ENCODE results near the gene APOC4.
"Not testable (repeated sequence)": the region's sequence is repeated elsewhere in the genome, so short reads cannot be mapped to it uniquely, and the experiment has no call there.

The APOC4 gene

DNA sequence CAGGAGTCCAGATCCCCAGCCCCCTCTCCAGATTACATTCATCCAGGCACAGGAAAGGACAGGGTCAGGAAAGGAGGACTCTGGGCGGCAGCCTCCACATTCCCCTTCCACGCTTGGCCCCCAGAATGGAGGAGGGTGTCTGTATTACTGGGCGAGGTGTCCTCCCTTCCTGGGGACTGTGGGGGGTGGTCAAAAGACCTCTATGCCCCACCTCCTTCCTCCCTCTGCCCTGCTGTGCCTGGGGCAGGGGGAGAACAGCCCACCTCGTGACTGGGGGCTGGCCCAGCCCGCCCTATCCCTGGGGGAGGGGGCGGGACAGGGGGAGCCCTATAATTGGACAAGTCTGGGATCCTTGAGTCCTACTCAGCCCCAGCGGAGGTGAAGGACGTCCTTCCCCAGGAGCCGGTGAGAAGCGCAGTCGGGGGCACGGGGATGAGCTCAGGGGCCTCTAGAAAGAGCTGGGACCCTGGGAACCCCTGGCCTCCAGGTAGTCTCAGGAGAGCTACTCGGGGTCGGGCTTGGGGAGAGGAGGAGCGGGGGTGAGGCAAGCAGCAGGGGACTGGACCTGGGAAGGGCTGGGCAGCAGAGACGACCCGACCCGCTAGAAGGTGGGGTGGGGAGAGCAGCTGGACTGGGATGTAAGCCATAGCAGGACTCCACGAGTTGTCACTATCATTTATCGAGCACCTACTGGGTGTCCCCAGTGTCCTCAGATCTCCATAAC, 36.4 kb upstream of the APOC4 start, which contains the start of gene APOE:
TSS of gene APOE (plus strand) at position 360 of the 724 bp plus-strand sequence. CDS start 829 bp downstream, outside the sequence.
- TF ChIP-seq, protein P1, sequence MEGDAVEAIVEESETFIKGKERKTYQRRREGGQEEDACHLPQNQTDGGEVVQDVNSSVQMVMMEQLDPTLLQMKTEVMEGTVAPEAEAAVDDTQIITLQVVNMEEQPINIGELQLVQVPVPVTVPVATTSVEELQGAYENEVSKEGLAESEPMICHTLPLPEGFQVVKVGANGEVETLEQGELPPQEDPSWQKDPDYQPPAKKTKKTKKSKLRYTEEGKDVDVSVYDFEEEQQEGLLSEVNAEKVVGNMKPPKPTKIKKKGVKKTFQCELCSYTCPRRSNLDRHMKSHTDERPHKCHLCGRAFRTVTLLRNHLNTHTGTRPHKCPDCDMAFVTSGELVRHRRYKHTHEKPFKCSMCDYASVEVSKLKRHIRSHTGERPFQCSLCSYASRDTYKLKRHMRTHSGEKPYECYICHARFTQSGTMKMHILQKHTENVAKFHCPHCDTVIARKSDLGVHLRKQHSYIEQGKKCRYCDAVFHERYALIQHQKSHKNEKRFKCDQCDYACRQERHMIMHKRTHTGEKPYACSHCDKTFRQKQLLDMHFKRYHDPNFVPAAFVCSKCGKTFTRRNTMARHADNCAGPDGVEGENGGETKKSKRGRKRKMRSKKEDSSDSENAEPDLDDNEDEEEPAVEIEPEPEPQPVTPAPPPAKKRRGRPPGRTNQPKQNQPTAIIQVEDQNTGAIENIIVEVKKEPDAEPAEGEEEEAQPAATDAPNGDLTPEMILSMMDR (IDR thresholded peaks at IDR 0.05): no peak
- Mint-ChIP-seq H3K27ac (peak within 1 kb of the TSS; percentile 51), H3K36me3 (ENCODE audit: low read depth) (no peaks in the 10 kb centered on the region)

DNA sequence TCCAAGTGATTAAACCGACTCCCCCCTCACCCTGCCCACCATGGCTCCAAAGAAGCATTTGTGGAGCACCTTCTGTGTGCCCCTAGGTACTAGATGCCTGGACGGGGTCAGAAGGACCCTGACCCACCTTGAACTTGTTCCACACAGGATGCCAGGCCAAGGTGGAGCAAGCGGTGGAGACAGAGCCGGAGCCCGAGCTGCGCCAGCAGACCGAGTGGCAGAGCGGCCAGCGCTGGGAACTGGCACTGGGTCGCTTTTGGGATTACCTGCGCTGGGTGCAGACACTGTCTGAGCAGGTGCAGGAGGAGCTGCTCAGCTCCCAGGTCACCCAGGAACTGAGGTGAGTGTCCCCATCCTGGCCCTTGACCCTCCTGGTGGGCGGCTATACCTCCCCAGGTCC, 34.4 kb upstream of the APOC4 start:
- DNase-seq: no peak
- Mint-ChIP-seq H3K4me1 (peaks cover 41% of the 10 kb centered on the region), H3K27ac (no peak overlapping the region), H3K9me3 (no peaks in the 10 kb centered on the region), H3K4me3 (no peak overlapping the region), H3K36me3 (ENCODE audit: low read depth) (no peaks in the 10 kb centered on the region), H3K27me3 (ENCODE audit: low read depth, poor library complexity) (peaks cover 11% of the 10 kb centered on the region)
- TF ChIP-seq, protein P1 (IDR thresholded peaks at IDR 0.05): no peak

More for the DNA sequence above, 36.4 kb upstream of the APOC4 start, which contains the start of gene APOE:
- Mint-ChIP-seq H3K4me3 (peak within 1 kb of the TSS; percentile 83), H3K27me3 (ENCODE audit: low read depth, poor library complexity) (peaks cover 11% of the 10 kb centered on the region), H3K9me3 (no peaks in the 10 kb centered on the region), H3K4me1 (peaks cover 31% of the 10 kb centered on the region)
- DNase-seq: peak; percentile 41

GRCh38 chr19:44908074-44908835, 33.8 kb upstream of the APOC4 start:
- Mint-ChIP-seq H3K27ac (no peak overlapping the region), H3K4me3 (peak overlapping the region; percentile 37), H3K9me3 (no peaks in the 10 kb centered on the region), H3K4me1 (peaks cover 46% of the 10 kb centered on the region), H3K36me3 (ENCODE audit: low read depth) (no peaks in the 10 kb centered on the region), H3K27me3 (ENCODE audit: low read depth, poor library complexity) (peaks cover 11% of the 10 kb centered on the region)
- TF ChIP-seq, protein P1 (IDR thresholded peaks at IDR 0.05): no peak
- DNase-seq: no peak

DNA sequence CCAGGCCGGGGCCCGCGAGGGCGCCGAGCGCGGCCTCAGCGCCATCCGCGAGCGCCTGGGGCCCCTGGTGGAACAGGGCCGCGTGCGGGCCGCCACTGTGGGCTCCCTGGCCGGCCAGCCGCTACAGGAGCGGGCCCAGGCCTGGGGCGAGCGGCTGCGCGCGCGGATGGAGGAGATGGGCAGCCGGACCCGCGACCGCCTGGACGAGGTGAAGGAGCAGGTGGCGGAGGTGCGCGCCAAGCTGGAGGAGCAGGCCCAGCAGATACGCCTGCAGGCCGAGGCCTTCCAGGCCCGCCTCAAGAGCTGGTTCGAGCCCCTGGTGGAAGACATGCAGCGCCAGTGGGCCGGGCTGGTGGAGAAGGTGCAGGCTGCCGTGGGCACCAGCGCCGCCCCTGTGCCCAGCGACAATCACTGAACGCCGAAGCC, 33.2 kb upstream of the APOC4 start:
- H3K4me3 Mint-ChIP-seq: no peak overlapping the region

GRCh38 chr19:44909775-44910174, 32.3 kb upstream of the APOC4 start:
- Mint-ChIP-seq H3K9me3 (no peaks in the 10 kb centered on the region), H3K27ac (no peak overlapping the region), H3K4me3 (no peak overlapping the region), H3K27me3 (ENCODE audit: low read depth, poor library complexity) (peaks cover 7% of the 10 kb centered on the region), H3K36me3 (ENCODE audit: low read depth) (no peaks in the 10 kb centered on the region), H3K4me1 (peaks cover 50% of the 10 kb centered on the region)
- DNase-seq: no peak
- TF ChIP-seq, protein P1 (IDR thresholded peaks at IDR 0.05): no peak

More for the DNA sequence above, 33.2 kb upstream of the APOC4 start:
- no peak for DNase-seq
- Mint-ChIP-seq H3K9me3 (no peaks in the 10 kb centered on the region), H3K36me3 (ENCODE audit: low read depth) (no peaks in the 10 kb centered on the region), H3K27me3 (ENCODE audit: low read depth, poor library complexity) (peaks cover 11% of the 10 kb centered on the region), H3K4me1 (peaks cover 47% of the 10 kb centered on the region), H3K27ac (no peak overlapping the region)
- TF ChIP-seq, protein P1 (IDR thresholded peaks at IDR 0.05): no peak

DNA sequence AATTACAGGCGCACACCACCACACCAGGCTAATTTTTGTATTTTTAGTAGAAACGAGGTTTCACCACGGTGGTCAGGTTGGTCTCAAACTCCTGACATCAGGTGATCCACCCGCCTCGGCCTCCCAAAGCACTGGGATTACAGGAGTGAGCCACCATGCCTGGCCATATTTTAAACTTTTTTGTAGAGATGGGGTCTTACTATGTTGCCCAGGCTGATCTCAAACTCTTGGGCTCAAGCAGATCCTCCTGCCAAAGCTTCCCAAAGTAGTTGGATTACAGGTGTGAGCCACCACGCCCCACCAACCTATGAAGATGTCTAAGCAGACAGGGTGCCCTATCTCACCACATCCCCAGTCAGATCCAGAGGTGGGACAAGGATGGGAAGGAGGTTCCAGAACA, 30.1 kb upstream of the APOC4 start:
- not testable (repeated sequence) for H3K9me3 Mint-ChIP-seq; H3K4me3 Mint-ChIP-seq; H3K27me3 Mint-ChIP-seq (ENCODE audit: low read depth, poor library complexity); DNase-seq; H3K27ac Mint-ChIP-seq; H3K36me3 Mint-ChIP-seq (ENCODE audit: low read depth)
- H3K4me1 Mint-ChIP-seq: peaks cover 37% of the 10 kb centered on the region
